Activated B cell treated with CpG ODN at 0.5 μM for 24 hours (primary cell): Measurements from ENCODE around the gene SSTR4. TPM values are rescaled to one million over a fixed set of nuclear protein-coding genes. Genes with fewer than 3 reads are reported as not detected.

Experiments used
- ATAC-seq: fragments of 200-7000 bp; cut with Tn5 transposase; one replicate; pipeline ENCODE4 v1.10.0; 2021; ENCODE audit warnings: low read depth, mild to moderate bottlenecking, moderate library complexity
- CTCF ChIA-PET: fragments of 350-600 bp; sonication (Branson Sonifier 250); formaldehyde crosslinking; loops from one replicate; lab custom pipeline; 2021; ENCODE audit warnings: antibody characterized with exemption; lab: Charles Lee
- POLR2A ChIA-PET: fragments of 350-600 bp; sonication (Branson Sonifier 250); formaldehyde crosslinking; loops from one replicate; lab custom pipeline; 2021; ENCODE audit warnings: antibody characterized with exemption; lab: Charles Lee
- DNase-seq: peaks from one replicate; pipeline ENCODE4 v3.0.0; 2022
- H3K27ac Mint-ChIP-seq: one replicate; pipeline ENCODE4 v1.8.0; 2020; ENCODE audit warnings: mixed read lengths
- H3K27me3 Mint-ChIP-seq: one replicate; pipeline ENCODE4 v1.8.0; 2021; ENCODE audit warnings: mixed read lengths
- H3K36me3 Mint-ChIP-seq: one replicate; pipeline ENCODE4 v1.8.0; 2021; ENCODE audit warnings: low read depth, mixed read lengths
- H3K4me1 Mint-ChIP-seq: one replicate; pipeline ENCODE4 v1.8.0; 2021; ENCODE audit warnings: mixed read lengths
- H3K4me3 Mint-ChIP-seq: one replicate; pipeline ENCODE4 v1.8.0; 2020; ENCODE audit warnings: mild to moderate bottlenecking, mixed read lengths
- H3K9me3 Mint-ChIP-seq: one replicate; pipeline ENCODE4 v1.8.0; 2020; ENCODE audit warnings: mixed read lengths
- intact Hi-C: fragments of 100-400 bp; cut with micrococcal nuclease; formaldehyde crosslinking; loops from one replicate; pipeline ENCODE4 v1.15.1; 2024
- total RNA-seq: library from RNA; stranded (reverse); gene quantifications from 2 replicates; pipeline ENCODE4 v1.2.3, GENCODE V29; 2022
- TF ChIP-seq, protein P1 (sequence below): fragments of 200-600 bp; IDR thresholded peaks from one replicate; pipeline ENCODE4 v1.8.0; 2022; ENCODE audit warnings: antibody characterized with exemption, mild to moderate bottlenecking

The SSTR4 gene
- total RNA-seq, 1 donor from 2014 or later, result not detected

- intact Hi-C loops, result no loop called here
- DNase-seq (no peak), ATAC-seq (no peak)
- Mint-ChIP-seq H3K9me3 (peaks cover 4% of the 10 kb centered on the region), H3K4me3 (no peak overlapping the region), H3K36me3 (no peaks in the 10 kb centered on the region), H3K4me1 (no peaks in the 10 kb centered on the region), H3K27ac (no peak overlapping the region), H3K27me3 (peaks cover 4% of the 10 kb centered on the region)
- ChIA-PET POLR2A (no interaction called here), CTCF (no interaction called here)
- TF ChIP-seq, protein P1, sequence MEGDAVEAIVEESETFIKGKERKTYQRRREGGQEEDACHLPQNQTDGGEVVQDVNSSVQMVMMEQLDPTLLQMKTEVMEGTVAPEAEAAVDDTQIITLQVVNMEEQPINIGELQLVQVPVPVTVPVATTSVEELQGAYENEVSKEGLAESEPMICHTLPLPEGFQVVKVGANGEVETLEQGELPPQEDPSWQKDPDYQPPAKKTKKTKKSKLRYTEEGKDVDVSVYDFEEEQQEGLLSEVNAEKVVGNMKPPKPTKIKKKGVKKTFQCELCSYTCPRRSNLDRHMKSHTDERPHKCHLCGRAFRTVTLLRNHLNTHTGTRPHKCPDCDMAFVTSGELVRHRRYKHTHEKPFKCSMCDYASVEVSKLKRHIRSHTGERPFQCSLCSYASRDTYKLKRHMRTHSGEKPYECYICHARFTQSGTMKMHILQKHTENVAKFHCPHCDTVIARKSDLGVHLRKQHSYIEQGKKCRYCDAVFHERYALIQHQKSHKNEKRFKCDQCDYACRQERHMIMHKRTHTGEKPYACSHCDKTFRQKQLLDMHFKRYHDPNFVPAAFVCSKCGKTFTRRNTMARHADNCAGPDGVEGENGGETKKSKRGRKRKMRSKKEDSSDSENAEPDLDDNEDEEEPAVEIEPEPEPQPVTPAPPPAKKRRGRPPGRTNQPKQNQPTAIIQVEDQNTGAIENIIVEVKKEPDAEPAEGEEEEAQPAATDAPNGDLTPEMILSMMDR, result no peak
Observed at GRCh38 chr20:23060629-23061028, 25.5 kb downstream of the SSTR4 start.

DNA sequence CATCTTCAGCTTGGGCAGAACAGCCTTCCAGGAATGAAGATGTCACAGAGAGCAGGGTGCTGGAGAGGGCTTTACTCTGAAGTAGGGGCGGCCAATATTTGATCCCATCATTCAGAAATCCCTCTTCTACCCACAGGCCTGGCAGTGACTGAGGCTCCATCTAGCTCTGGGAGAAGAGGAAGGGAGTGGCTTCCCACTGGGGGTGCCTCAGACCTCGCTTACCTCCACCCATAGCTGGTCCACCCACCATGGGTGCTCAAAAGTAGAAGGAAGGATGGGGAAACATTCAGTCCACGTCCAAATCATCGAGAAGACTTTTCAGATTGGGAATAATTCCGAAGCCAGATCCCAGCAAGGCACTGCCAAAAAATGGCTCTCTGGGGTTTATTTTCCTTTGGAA, 26.1 kb downstream of the SSTR4 start:
- intact Hi-C loops, result no loop called here
- ChIA-PET CTCF (no interaction called here), POLR2A (no interaction called here)
- DNase-seq (no peak), ATAC-seq (no peak)
- H3K4me1 Mint-ChIP-seq, result no peaks in the 10 kb centered on the region
- no peaks in the 10 kb centered on the region for H3K36me3 Mint-ChIP-seq
- H3K9me3 Mint-ChIP-seq, result peaks cover 4% of the 10 kb centered on the region
- TF ChIP-seq, protein P1, result no peak
- no peak overlapping the region for H3K4me3 Mint-ChIP-seq
- no peak overlapping the region for H3K27ac Mint-ChIP-seq
- peaks cover 4% of the 10 kb centered on the region for H3K27me3 Mint-ChIP-seq

- intact Hi-C loops, result no loop called here
- POLR2A ChIA-PET, result no interaction called here
- no peak overlapping the region for H3K4me3 Mint-ChIP-seq
Observed at GRCh38 chr20:23061734-23062561, 26.8 kb downstream of the SSTR4 start.

DNA sequence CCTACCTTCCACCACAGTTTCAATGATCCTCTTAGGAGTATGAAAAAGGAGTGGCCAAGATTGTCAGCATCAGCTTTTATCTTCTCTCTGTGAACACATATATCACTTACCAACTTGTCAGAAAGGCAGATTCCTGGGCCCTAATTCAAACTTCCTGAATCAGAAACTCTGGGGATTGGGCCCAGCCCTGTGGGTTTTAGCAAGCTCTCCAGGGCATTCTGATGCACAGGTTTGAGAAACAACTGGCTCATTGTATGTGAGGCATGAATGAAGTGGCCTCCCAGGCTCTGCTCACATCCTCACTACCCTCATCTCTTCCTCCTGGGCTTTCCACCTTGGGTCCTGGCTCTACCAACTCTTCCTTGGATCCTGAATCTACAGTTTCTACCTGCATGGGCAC, 27.5 kb downstream of the SSTR4 start:
- CTCF ChIA-PET, result no interaction called here
- intact Hi-C loops, result no loop called here
- Mint-ChIP-seq H3K9me3 (no peaks in the 10 kb centered on the region), H3K27ac (no peak overlapping the region), H3K36me3 (no peaks in the 10 kb centered on the region), H3K4me3 (no peak overlapping the region), H3K27me3 (peaks cover 4% of the 10 kb centered on the region), H3K4me1 (no peaks in the 10 kb centered on the region)
- POLR2A ChIA-PET, result no interaction called here
- TF ChIP-seq, protein P1, result no peak
- DNase-seq (no peak), ATAC-seq (no peak)

More at GRCh38 chr20:23061734-23062561, 26.8 kb downstream of the SSTR4 start:
- H3K27me3 Mint-ChIP-seq, result peaks cover 4% of the 10 kb centered on the region
- no peaks in the 10 kb centered on the region for H3K4me1 Mint-ChIP-seq
- DNase-seq (no peak), ATAC-seq (no peak)
- no peak overlapping the region for H3K27ac Mint-ChIP-seq
- TF ChIP-seq, protein P1, result no peak
- no peaks in the 10 kb centered on the region for H3K9me3 Mint-ChIP-seq
- no peaks in the 10 kb centered on the region for H3K36me3 Mint-ChIP-seq
- CTCF ChIA-PET, result no interaction called here

DNA sequence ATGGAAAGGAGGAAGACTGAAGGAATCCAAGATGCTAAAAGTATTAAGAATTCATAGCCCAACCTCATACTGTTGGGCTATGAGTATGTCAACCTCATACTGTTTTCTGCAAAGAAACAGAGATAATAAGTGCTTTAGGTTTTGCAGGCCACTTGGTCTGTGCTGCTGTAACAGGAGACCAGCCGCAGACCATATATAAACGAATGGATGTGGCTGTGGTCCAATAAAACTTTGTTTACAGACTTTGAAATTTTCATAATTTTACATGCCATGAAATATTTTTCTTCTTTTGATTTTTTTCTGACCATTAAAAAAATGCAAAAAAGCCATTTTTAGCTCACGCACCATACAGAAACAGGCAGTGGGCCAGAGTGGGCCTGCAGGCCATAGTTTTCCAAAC, 28.1 kb downstream of the SSTR4 start:
- TF ChIP-seq, protein P1, result no peak
- intact Hi-C loops, result no loop called here
- Mint-ChIP-seq H3K4me3 (no peak overlapping the region), H3K4me1 (no peaks in the 10 kb centered on the region), H3K9me3 (no peaks in the 10 kb centered on the region), H3K27me3 (peaks cover 4% of the 10 kb centered on the region), H3K27ac (no peak overlapping the region), H3K36me3 (no peaks in the 10 kb centered on the region)
- DNase-seq (no peak), ATAC-seq (no peak)
- CTCF ChIA-PET, result no interaction called here
- POLR2A ChIA-PET, result no interaction called here
